RPMI8226 (cell line): ENCODE results near the gene WDR75.
A peak's percentile ranks its signal among the peaks of the same experiment; 100 is the strongest.
"Not testable (repeated sequence)": the region's sequence is repeated elsewhere in the genome, so short reads cannot be mapped to it uniquely, and the experiment has no call there.

Source experiments
- DNase-seq: peaks from one replicate; pipeline ENCODE4 v3.0.0-alpha.2; 2015

Gene WDR75

DNA sequence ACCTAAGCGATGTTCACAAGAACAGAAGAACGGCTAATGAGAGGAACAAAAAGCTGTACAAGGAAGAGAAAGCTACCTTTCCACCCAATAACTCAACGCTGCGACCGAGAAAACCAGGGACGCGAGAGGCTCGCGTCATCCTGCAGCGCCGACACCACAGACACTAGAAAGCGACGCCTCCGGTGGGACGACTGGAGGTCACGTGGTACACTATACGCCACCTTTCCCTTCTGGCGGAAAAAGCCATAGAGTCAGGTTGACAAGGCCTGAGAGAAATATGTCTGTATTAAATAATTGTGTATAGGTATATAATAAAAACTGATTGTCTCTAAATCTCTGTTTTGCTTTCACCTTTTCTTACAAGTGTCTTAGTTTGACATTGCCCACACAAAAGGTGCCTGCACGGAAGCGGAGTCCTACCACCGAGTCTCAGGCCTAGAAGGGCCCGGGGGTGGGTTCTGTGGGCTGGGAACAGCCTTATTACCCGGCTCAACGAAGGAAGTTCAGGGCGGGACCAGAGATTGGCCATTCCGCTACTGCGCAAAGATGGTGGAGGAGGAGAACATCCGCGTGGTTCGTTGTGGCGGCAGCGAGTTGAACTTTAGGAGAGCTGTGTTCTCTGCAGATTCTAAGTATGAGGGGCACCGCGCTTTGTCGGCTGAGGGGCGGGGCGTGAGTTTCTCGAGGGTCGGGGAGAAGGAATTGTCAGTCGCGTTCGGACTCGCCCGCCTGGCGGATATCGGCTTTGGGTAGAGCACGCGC is at the start of gene WDR75:
WDR75 (plus strand) TSS at position 528 of the 762 bp plus-strand sequence; CDS start at position 547, 19 bp downstream.
- DNase-seq: peak; percentile 95

DNA sequence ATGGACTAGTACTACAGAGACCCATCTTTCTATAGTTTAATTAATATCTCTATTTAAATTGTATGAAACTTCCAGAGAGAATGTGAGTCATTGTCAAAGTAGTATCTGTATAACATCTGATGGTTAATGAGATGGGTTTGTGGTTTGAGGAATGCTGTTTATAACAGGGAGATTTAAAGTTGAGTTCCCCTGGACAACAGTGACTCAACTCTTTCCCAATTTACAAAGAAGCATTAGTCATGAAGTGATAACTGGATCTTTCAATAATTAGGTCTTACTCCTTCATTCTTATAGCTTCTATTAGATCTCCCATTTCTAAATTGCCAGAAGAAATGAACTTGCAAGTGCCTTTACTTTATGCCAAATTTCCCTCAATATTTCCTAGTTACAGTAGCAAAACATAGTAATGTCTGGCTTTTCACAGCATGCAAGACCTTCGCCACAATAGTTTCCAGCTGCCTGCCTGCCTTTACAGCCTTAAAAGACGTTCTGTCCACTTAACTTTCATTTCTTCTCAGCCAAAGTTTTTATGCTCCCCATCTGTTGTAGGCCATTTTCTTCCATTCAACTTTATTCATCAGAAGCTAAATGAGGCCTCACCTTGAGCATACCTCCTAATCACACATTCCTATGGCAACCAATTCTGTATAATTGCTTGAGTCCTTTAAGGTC is 47.7 kb upstream of the WDR75 start:
- DNase-seq: no peak

DNA sequence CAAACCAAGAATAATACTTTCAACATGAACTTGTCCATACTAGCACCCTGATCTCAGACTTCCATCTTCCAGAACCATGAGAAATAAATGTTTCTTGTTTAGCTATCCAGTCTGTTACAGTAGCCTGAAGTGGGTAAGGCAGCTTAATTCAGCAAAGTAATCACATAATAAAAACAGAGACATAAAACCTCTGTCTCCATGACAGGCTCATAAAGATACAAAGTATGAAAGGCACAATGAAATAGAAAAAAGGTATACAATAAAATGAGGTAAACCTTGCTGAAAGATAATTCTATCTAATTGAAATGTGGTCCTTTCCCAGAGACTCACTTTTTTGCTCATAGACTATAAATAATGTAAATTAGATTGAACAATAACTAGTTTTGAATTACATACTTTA is 46.7 kb upstream of the WDR75 start:
- DNase-seq: no peak

DNA sequence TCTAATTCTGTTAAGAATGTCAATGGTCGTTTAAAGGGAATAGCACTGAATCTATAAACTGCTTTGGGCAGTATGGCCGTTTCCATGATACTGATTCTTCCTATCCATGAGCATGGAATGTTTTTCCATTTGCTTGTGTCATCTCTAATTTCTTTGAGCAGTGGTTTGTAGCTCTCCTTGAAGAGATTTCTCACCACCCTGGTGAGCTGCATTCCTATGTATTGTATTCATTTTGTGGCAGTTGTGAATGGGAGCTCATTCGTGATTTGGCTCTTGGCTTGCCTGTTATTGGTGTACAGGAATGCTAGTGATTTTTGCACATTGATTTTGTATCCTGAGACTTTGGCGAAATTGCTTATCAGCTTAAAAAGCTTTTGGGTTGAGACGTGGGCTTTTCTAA is 38.3 kb upstream of the WDR75 start:
- no peak for DNase-seq

GRCh38 chr2:189406586-189407233 is 34.6 kb upstream of the WDR75 start:
- DNase-seq: no peak

DNA sequence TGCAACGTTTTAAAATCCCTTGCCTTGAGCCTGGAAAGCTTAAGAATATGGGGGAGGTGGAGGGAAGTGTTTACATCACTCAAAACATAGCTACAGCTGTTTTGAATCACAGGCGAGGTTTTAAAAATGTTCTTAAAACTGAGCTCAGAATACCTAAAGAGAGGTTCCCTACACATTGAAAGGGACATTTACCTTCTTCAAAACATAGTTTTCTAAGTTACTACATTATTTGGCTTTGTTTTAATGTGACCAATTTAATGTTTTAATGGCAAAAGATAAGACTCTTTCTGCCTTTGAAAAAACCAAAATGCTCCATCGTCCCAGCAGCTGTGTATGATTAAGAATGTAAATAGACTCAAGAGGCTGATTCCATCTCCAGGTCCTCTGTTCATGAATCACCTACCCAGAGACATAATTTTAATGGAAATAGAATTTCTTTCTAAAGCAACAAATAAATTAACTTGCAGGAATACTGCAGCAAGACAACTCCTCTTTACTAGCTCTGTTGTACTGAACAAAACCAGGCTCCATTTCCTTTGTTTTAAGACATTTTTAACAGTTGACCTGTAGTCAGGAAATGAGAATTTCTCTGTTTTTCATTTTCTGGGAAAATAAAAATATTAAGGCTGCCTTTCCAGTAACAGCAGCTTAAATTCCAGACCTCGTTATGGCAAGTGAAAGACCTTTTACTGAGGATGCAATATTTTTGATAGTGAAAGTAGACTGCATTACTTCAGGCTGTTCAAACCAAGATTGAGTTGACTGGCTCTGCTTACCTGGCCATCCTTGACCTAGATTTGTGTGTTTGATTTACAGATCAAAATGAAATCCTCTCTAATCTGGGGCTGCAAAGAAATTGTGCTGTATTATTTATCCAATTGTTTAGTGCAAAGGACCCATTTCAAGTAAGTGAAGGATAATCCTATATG is 33.7 kb upstream of the WDR75 start:
- DNase-seq: no peak

DNA sequence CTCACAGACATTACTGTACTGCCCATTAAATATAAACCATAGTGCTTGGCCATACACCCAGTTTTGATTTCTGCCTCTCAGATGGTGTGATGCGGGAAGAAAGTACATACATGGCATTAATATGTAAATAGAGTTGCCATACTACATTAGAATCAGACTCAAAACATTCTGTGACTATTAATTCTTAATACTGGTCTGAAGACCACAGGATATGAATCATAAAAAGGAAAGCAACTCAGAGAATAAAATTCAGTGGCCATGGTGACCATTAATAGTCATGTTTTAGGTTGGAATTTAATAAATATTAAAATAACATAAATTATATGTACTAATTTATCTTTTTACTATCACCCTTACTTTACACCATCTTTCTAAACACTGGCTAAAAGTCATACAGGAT is 33.0 kb upstream of the WDR75 start:
- DNase-seq: no peak

GRCh38 chr2:189409131-189409530 is 32.1 kb upstream of the WDR75 start:
- no peak for DNase-seq

DNA sequence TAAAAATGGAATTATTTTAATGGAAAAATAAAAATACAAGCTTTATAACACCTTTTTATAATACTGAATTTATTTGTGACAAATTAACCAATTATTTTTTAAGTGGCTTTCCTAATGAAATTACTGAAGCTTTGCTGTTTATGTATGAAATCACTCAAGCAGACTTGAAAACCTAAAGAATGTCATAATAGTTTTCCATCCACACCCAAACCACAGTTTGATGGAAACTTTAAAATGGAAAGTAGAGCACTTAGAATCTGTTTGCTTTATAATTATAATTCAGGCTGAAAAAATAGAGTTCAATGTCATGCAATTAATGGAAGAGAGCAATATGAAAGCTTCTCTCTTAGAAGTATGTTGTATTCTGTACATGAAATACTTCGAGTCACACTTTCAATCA is 31.6 kb upstream of the WDR75 start:
- no peak for DNase-seq

DNA sequence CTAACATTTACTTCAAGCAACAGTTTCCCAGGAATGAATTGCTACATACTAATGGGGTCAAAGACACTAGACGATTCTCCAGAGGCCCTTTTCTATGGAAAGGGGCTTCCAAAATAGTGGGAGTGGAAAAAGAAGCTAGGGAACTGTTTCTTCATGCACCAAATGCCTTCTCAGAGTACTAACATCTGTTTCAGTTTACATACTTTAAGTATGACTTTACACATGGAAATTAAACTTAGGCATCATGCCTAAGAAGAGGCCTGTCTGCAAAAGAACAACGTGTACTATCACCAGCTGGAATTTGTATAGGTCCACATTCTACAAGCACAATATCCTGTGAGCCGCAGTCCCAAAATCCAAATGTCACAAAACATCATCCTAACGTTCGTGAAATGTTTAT is 29.4 kb upstream of the WDR75 start:
- no peak for DNase-seq

DNA sequence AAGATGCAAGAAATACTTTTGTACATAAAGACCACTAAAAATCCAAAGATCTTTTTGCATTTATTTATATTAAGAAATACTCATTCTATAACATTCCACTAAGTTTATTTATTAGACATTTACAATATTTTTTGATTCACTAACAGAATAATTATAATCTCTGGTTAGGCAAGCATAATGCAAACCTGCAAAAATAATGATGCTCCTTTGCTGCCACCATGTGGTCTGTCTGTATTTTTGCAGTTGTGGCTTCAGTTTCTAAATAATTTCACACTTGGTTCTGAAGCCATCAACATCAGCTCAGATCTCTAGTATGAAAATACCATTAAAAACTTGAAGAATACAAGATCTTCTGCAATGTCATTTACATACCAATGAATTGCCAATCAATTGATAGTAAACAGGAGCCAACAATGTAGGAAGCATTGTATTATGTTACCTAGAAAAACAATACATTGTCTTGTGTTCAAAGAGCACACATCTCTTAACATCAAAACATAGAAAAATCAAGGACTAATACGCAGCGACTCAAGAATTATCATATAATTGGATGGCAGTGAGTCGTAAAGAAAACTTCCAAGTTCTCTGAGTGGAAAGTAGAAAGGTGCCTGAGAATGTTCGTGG is 28.8 kb upstream of the WDR75 start:
- DNase-seq: peak; percentile 42

DNA sequence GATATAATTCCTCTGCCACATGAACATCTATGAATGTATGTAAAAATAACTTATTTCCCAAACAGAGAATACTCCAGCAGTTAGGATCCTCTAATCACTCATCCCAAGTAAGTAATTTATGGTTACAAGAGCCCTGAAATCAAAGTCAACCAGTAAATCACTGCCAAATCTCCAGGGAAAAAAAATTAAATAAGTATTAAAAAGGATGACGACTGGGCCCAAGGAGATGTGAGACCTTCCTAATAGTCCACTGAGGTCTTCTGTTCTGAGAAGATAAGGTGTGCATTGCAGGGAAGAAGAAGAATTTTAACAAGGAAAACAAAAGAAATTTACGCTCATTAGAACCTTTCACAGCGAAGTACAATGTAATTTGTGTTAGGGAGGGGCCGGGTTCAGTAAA is 28.0 kb upstream of the WDR75 start:
- DNase-seq: no peak

- DNase-seq: no peak
Observed at GRCh38 chr2:189421644-189422043, 19.6 kb upstream of the WDR75 start.

DNA sequence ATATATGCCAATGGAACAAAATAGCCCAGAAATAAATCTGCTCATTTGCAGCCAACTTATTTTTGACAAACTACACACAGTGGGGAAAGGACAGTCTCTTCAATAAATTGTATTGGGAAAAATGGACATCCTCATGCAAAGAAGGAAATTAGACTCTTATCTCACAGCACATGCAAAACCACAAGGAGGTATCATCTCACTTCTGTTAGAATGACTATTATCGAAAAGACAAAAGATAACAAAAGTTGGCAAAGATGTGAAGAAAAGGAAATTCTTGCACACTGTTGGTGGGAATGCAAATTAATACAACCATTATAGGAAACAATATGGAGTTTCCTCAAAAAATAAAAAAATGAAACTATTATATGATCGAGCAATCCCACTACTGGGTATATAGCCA is 16.3 kb upstream of the WDR75 start:
- no peak for DNase-seq

GRCh38 chr2:189425676-189426075 is 15.6 kb upstream of the WDR75 start:
- no peak for DNase-seq

DNA sequence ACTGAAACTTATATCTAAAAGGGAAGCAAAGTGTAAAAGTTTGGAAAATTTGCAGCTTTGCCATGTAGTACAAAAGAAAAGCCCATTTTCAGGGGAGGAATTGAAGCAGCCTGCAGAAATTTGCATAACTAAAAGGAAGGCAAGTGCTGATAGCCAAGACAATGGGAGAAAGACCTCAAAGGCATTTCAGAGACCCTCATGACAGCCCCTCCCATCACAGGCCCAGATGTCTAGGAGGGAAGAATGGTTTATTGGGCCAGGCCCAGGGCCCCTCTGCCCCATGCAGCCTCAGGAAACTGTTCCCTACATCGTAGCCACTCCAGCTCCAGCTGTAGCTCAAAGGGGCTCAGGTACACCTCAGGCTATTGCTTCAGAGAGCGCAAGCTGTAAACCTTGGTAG is 14.4 kb upstream of the WDR75 start:
- DNase-seq: no peak

DNA sequence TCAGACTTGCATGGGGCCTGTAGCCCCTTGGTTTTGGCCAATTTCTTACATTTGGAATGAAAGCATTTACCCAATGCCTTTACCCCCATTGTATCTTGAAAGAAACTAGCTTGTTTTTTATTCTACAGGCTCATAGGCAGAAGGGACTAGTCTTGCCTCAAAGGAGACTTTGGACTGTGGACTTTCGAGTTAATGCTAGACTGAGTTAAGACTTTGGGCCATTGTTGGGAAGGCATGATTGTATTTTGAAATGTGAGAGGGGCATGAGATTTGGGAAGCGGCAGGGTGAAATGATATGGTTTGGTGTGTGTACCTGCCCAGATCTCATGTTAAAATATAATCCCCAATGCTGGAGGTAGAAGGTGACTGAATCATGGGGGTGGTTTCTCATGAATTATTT is 13.4 kb upstream of the WDR75 start:
- no peak for DNase-seq

GRCh38 chr2:189430448-189430847 is 10.8 kb upstream of the WDR75 start:
- not testable (repeated sequence) for DNase-seq

- DNase-seq: not testable (repeated sequence)
Observed at GRCh38 chr2:189435803-189436202, 5.5 kb upstream of the WDR75 start.

DNA sequence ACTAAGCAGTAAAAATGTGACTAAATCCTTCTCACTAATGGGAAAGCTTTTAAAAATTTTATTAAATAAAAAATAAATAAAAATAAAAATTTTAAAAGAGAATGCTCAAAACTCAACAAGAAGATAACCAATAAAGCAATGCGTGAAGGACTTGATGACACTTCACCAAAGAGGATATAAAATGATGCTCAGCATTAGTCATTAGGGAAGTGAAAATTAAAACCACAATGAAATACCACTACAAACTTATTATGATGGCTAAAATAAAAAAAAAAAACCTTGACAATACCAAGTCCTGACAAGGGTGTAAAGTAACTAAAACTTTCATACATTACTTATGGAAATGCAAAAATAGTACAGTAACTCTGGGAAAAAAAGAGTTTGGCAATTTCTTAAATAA is 3.3 kb upstream of the WDR75 start:
- no peak for DNase-seq

DNA sequence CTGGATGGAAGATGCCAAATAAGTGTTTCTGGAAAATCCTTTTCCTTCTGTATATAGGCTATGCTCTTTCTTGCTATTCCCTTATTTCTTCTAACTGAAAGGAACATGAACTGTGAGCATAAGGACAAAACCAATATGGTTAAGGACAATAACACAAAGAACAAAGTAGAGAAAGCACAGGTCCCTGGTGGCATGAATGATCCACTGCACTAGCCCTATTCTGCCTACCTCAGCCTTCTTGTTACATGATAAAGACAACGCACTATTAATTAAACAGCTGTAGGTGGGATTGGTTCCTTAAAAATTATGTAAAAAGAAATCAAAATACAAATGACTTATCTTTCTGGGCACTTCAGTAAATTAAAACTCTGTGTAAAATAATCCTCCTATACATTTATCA is 1.9 kb upstream of the WDR75 start:
- peak; percentile 8 for DNase-seq

DNA sequence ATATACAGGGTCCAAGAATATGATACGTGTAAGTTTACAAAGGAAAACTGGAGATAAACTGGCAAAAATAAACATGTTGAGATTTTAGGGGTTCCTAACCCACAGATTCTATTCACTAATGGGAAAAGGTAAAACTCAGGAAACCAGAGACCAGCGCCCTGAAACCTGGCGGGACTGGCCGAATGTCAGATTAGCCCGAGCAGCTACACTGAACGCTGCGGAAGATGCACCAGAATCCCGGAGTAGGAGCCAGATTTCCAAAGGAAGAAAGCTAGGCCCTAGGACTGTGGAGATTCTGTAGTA is 679 bp upstream of the WDR75 start:
- no peak for DNase-seq

DNA sequence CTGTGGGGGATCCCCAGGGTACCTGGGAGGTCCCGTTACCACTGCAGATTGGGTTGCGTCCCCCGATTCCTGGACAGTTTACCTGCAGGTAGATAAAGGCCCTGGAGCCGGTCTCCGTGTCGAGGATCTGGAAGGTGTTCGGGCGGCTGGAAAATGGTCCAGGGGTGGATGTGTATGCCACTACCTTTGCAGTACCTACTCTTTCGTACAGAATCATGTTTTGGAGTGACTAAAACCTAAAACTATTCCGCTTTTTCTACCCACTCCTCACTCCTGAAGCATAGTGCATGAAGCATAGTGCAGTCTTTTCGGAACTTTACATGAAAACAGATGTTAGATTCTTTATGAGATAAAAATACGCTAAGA is 418 bp downstream of the WDR75 start:
- DNase-seq: no peak
